Frontal cortex (tissue), 4 donors: ENCODE data around the gene MRPL37. TPM values are rescaled to one million over a fixed set of nuclear protein-coding genes. Genes with fewer than 3 reads are reported as not detected.
"Not testable (repeated sequence)": the region's sequence is repeated elsewhere in the genome, so short reads cannot be mapped to it uniquely, and the experiment has no call there.

Source experiments
- DNase-seq, 2 donors: peaks; one replicate each; pipeline ENCODE4 v3.0.0; 2012; ENCODE audit warnings: low spot score in 2 of 2
- FAIRE-seq: peaks from 2 replicates; lab custom pipeline; 2012; peaks lifted over from hg19 to GRCh38; lab: Jason Lieb, UNC
- total RNA-seq: library from RNA; depleted of rRNA; stranded (reverse); fragments of >200 nt; gene quantifications from one replicate; pipeline ENCODE4 v1.2.3, GENCODE V29; 2014
- donor health status: control.
- donor health status: control.
- donor health status: control.

The MRPL37 gene
- 29.3 TPM for total RNA-seq

GRCh38 chr1:54199765-54200518 lies at the start of gene MRPL37, which contains the start of gene CYB5RL:
Gene MRPL37 (plus strand): TSS chr1:54200167. CDS start chr1:54200244, 77 bp downstream.
Gene CYB5RL (minus strand): TSS chr1:54200030. CDS start chr1:54195616, 4,414 bp downstream.
- FAIRE-seq (no peak), DNase-seq (peak; percentile 89 to 95)

GRCh38 chr1:54151013-54151412 lies 49.0 kb upstream of the MRPL37 start:
- DNase-seq (no peak), FAIRE-seq (no peak)

GRCh38 chr1:54152696-54153095 lies 47.3 kb upstream of the MRPL37 start, which contains the start of gene CDCP2:
Gene CDCP2 (minus strand): TSS chr1:54153000. CDS start chr1:54152922, 78 bp downstream.
- no peak for DNase-seq
- FAIRE-seq: no peak

GRCh38 chr1:54153535-54154439 lies 46.2 kb upstream of the MRPL37 start:
- FAIRE-seq: no peak

GRCh38 chr1:54156201-54156600 lies 43.8 kb upstream of the MRPL37 start:
- no peak for FAIRE-seq

More at GRCh38 chr1:54153535-54154439, 46.2 kb upstream of the MRPL37 start:
- no peak for DNase-seq

GRCh38 chr1:54156986-54157385 lies 43.0 kb upstream of the MRPL37 start:
- no peak for DNase-seq

More at GRCh38 chr1:54156201-54156600, 43.8 kb upstream of the MRPL37 start:
- DNase-seq: no peak

GRCh38 chr1:54157401-54157800 lies 42.6 kb upstream of the MRPL37 start:
- DNase-seq: no peak
- FAIRE-seq: no peak

More at GRCh38 chr1:54156986-54157385, 43.0 kb upstream of the MRPL37 start:
- no peak for FAIRE-seq

- DNase-seq: no peak
- FAIRE-seq: no peak
Observed at GRCh38 chr1:54158071-54158470, 41.9 kb upstream of the MRPL37 start.

GRCh38 chr1:54159733-54160316 lies 40.1 kb upstream of the MRPL37 start:
- DNase-seq (no peak), FAIRE-seq (no peak)

- FAIRE-seq (no peak), DNase-seq (no peak)
Observed at GRCh38 chr1:54160351-54160750, 39.6 kb upstream of the MRPL37 start.

- DNase-seq (no peak), FAIRE-seq (no peak)
Observed at GRCh38 chr1:54161495-54162168, 38.3 kb upstream of the MRPL37 start.

GRCh38 chr1:54163051-54163450 lies 36.9 kb upstream of the MRPL37 start:
- no peak for DNase-seq
- FAIRE-seq: no peak

GRCh38 chr1:54163573-54163972 lies 36.4 kb upstream of the MRPL37 start:
- DNase-seq (no peak), FAIRE-seq (no peak)

- FAIRE-seq: no peak
- DNase-seq: no peak
Observed at GRCh38 chr1:54165146-54165545, 34.8 kb upstream of the MRPL37 start.

GRCh38 chr1:54166357-54166756 lies 33.6 kb upstream of the MRPL37 start:
- FAIRE-seq: not testable (repeated sequence)

GRCh38 chr1:54167422-54168139 lies 32.4 kb upstream of the MRPL37 start:
- no peak for DNase-seq

More at GRCh38 chr1:54166357-54166756, 33.6 kb upstream of the MRPL37 start:
- not testable (repeated sequence) for DNase-seq

GRCh38 chr1:54168206-54168965 lies 31.6 kb upstream of the MRPL37 start:
- DNase-seq: no peak
- no peak for FAIRE-seq

More at GRCh38 chr1:54167422-54168139, 32.4 kb upstream of the MRPL37 start:
- FAIRE-seq: no peak

- DNase-seq (no peak), FAIRE-seq (no peak)
Observed at GRCh38 chr1:54169068-54169467, 30.9 kb upstream of the MRPL37 start.
